Gastroesophageal sphincter (tissue), 3 donors: ENCODE measurements around the gene MSTO1.

ENCODE experiments used
- POLR2A ChIP-seq, 2 donors: fragments of 450-650 bp; IDR thresholded peaks; one replicate each; pipeline ENCODE4 v1.6.1; 2017; ENCODE audit warnings: antibody characterized with exemption in 2 of 2, mild to moderate bottlenecking in 2 of 2, moderate library complexity in 1 of 2
- TF ChIP-seq, protein P1 (sequence below), 4 experiments: fragments of 200-600 bp in 2 of 4; fragments of 450-650 bp in 2 of 4; sonication (generic) in 1 of 4; IDR thresholded peaks; one replicate each; pipeline ENCODE4 v1.5.1; 2017 to 2019; ENCODE audit warnings: antibody characterized with exemption in 4 of 4, mild to moderate bottlenecking in 2 of 4, moderate library complexity in 2 of 4

DNA sequence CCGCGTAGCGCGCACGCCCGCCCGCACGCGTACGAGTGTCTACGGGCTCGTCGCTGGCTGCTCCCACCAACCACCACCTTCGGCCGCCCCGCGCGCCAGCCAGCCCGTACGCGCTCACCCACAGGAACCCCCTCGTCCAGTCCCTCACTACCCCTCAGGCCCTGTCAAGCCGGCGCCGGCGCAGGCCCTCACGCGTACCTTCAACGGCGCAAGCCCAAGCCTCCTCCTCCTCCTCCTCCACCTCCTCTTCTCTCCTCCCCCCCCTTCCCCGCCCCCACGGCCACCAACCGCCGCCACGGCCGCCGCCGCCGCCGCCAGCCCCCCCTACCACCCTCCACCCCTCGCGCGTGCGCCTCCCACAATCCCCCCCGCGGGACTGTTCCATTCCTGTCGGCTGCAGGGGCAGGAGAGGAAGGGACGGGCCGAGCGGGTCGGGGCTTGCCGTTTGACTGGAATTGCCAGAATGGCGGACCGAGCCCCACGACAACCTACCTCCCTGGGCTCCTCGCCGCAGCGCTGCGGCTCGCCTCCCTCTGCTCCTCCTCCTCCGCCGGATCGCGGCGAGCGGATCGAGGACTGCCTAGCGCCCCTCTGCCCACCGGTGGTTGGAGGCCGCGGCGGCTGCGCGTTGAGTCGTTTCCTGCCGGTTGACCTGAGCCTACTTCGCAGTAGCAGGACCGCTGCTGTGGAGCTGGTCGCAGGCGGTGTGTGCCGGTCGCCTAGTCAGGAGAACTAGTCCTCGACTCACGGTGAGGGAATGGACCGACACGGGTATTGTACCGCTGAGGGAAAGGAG, 47.2 kb upstream of the MSTO1 start, which contains the start of gene ASH1L:
- TF ChIP-seq, protein P1, sequence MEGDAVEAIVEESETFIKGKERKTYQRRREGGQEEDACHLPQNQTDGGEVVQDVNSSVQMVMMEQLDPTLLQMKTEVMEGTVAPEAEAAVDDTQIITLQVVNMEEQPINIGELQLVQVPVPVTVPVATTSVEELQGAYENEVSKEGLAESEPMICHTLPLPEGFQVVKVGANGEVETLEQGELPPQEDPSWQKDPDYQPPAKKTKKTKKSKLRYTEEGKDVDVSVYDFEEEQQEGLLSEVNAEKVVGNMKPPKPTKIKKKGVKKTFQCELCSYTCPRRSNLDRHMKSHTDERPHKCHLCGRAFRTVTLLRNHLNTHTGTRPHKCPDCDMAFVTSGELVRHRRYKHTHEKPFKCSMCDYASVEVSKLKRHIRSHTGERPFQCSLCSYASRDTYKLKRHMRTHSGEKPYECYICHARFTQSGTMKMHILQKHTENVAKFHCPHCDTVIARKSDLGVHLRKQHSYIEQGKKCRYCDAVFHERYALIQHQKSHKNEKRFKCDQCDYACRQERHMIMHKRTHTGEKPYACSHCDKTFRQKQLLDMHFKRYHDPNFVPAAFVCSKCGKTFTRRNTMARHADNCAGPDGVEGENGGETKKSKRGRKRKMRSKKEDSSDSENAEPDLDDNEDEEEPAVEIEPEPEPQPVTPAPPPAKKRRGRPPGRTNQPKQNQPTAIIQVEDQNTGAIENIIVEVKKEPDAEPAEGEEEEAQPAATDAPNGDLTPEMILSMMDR (IDR thresholded peaks at IDR 0.05): peak in 2 of 4 experiments; percentile 39 to 51
- peak; percentile 89 to 90 for TF ChIP-seq POLR2A (IDR thresholded peaks at IDR 0.05)
